Dermis blood vessel endothelial cell (primary cell): ENCODE results near the gene OXER1. TPM values are rescaled to one million over a fixed set of nuclear protein-coding genes. Genes with fewer than 3 reads are reported as not detected.

ENCODE experiments used
- DNase-seq: peaks from one replicate; pipeline ENCODE4 v3.0.0; 2010
- total RNA-seq: library from RNA; depleted of rRNA; stranded (reverse); fragments of >200 nt; gene quantifications from 2 replicates; pipeline ENCODE4 v1.2.3, GENCODE V29; 2014

Gene OXER1
- total RNA-seq, 1 donor from 2014 or later: not detected

- DNase-seq: no peak
These were observed 5.8 kb upstream of the OXER1 start for GRCh38 chr2:42769583-42770287.

DNA sequence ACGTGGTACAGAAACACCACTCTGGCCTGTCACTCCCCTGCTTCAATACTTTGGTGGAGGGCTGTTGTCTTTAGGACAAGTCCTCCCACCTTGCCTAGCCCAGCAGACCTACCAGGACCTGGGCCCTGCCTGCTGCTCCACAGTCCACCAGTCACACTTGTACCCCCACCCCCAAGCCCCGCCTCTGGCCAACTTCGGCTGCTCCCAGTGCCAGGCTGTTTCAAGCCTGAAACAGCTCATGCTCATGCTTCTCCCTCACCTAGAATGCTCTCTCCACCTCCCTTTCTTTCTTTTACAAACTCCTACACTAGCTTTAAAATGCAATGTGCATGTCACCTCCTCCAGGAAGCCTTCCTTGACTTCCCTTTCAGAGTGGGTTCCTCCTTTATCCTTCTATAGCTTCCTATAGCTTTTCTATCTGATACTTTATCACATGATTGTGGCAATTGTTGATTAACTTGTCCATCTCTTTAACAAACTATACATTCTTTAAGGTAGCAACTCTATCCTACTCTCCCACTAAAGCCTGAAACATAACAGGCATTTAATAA lies 4.8 kb upstream of the OXER1 start:
- DNase-seq: no peak

- DNase-seq: no peak
These were observed 4.2 kb upstream of the OXER1 start for GRCh38 chr2:42767899-42768705.

DNA sequence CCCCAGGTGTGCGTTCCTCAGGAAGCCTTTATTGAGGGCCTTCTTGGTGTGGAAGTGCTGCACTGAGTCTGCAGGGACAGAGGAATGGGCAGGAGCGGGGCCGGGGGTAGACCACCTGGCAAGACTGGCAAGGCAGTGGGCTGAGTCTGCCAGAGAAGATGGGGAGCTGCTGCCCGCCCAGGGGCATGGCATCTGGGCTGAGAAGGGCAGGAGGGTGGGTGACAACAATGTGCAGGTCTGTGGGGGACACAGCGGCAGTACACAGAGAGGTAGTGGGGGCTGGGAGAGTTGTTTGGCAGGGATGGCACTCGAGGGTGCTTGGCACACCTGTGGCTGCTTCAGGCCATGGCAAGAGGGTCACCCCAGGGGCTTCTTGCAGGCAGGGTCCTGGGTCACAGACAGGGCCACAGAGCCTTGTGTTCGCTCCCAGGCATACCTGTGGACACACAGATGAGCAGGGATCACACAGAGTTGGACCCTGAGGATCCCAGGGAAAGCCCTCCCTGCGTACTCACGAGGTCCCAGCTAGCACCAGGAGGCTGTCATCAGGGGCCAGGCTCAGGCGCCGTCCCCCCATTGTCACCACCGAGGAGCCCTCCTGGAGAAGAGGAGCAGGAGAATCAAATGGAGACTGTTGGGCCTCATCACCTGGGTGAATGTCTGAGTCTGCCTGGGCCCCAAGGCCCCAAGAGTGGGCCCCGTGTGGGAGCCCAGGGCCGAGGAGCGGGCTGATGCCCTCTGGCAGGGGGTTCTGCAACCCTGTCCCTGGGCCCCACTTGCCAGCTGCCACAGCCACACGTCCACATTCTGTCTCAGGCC lies 3.4 kb upstream of the OXER1 start:
- no peak for DNase-seq

DNA sequence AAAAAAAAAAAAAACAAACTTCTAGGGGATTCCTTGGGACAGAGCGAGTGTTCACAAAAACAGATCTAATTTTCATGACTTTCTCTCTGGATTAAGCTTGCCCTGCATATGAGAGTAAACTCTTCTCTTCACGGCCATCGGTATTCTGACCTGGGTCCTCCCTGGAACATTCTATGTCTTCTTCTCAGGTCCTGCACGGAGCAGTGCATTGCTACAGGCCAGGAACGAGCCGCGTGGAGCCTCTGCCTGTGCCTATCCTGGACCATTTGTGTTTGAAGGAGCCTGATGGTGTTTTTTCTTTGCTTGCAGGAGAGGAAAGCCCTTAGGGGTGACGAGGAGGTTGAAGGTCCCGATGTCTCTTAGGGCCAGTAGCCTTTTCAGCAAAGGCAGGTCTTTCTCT lies 1.8 kb upstream of the OXER1 start:
- DNase-seq: no peak

DNA sequence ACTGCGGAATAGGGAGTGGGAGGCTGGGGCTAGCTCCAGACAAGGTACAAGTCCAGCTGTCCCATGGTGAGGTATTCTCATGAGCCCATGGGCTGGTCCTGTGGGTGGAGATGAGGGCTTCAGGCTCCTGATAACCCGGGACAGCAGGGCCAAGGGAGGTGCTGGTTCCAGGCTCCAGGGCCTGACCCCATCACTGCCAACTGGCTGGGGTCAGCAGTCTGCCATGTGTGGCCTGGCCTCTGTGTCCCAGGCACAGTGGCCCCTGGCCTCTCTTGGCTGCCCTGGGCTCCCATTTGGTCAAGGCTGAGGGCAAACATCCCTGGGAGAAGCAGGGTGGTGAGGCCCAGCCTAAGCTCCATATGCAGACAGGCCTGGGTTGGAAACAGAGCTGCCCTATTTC lies 966 bp upstream of the OXER1 start:
- no peak for DNase-seq

- no peak for DNase-seq
These were observed 821 bp downstream of the OXER1 start for GRCh38 chr2:42762823-42763804.

- DNase-seq: no peak
These were observed 1.8 kb downstream of the OXER1 start for GRCh38 chr2:42762155-42762554.

DNA sequence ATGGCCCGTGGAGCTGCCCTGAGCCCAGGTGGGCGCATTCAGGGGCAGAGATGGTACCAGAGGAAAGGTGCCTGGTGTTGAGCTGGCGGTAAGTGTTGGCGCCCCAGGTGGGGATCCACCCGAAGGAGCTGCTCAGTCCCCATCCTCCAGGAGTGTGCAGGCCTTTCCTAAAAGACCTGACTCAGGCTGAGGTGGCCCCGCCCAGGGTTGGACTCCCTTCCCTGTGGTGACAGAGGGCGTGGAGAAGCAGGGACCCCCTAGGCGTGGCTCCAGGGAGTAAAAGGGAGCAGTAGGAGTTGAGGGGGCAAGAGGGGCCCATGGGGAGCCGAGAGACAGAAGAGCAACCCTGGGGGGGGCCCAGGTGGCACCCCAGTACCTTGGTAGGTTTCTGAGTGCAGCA lies 2.4 kb downstream of the OXER1 start:
- no peak for DNase-seq

DNA sequence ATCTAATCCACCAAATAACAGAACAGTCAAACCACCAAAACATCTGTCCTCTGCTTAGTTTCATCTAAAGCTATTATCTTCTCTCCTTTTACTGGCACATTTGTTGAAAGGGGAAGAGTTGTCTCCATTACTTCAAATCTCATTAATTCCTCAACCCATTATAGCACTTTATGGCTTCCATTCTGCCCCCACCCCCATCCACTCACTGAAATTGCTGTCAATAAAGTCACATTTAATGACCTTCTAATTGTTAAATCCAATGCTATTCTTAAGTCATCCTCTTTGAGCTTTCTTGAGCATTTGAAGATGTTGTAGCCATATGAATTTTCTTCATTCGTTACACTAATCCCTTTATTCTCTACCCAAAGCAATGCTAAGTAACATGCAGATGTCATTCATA lies 5.2 kb downstream of the OXER1 start:
- no peak for DNase-seq

DNA sequence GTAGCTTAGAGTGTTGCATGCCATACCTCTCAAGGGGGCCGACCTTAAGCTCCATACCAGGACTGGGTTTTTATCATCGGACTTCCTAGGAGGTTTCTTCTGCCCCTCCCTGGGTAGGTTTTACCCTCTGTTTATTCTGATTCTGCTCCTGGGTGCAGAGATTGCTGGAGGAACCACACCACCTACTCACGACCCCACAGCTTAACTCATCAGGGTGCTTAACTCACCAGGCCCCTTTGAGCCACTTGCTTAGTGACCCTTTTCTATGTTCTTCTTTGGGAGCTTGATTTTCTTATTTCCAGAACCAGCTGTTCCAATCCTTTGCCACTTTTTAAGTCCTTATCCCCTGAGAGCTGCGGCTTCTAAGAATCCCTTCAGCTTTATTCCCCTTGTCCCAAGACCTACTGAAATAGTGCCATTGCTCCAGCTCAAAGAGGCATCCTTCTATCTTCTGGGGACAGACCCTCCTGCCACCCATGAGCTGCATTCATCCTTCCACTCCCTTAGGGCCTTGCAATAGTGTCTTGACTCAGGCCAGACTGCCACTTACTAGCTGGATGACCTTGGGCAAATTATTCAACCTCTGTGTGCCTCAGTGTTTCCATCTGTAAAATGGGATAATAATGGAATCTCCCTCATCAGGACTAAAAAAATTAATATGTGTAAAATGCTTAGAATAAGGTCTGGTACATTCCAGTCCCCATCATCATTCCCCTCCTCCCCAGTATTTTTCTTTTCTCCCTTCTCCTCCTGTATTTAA lies 5.8 kb downstream of the OXER1 start:
- no peak for DNase-seq

- no peak for DNase-seq
These were observed 6.9 kb downstream of the OXER1 start for GRCh38 chr2:42756966-42757513.

GRCh38 chr2:42756150-42756775 lies 7.7 kb downstream of the OXER1 start:
- DNase-seq: no peak

DNA sequence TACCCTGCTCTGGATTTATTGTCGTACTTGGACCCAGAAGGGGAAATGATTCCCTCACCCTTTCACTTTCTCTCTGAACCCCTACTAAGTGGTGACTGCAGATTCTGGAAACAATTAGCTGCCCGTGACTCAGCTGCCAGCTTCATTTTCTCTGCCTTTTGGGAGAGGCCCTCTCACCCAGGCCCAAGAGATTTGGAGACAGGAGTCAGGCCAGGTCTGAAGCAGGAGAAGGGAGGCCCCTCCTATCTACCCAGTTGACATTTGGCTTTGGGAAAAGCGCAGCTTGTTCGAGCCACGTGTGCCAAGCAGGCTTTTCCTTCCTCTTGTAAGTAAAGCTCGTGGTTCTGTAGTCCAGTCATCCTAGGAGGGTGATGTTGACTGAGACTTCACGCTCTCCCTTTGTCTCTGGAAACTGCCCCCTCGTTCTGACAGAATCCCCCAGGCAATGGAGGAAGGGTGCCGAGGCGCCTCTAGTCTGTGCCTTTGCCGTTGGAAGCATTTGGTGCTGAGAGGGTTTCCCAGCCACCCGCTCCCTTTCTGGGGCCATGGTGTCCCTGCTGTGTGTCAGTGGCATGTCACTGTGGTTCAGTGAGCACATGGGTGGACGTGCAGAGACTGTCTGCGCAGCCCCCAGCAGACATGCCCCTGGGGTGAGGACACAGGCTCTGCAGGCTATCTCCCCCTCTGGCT lies 8.6 kb downstream of the OXER1 start:
- DNase-seq: no peak

DNA sequence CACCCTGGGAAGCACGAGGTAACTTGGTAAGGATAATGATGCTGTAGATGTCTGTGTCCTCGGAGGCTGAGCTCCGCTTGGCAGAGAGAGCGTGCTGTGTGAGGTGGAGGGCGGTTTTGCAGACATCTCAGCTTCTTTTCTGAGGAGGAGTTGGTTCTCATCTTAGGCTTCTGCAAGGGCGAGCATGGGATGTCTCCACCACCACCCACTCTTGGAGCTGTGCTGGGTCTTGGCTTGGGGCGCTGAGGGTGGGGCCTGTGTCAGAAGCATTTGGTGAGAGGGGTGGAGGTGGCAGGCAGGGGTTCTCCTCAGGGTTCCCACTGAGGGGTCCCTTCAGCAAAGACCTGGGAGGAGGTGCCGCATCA lies 9.2 kb downstream of the OXER1 start:
- DNase-seq: no peak

- no peak for DNase-seq
These were observed 9.7 kb downstream of the OXER1 start for GRCh38 chr2:42754021-42754775.

DNA sequence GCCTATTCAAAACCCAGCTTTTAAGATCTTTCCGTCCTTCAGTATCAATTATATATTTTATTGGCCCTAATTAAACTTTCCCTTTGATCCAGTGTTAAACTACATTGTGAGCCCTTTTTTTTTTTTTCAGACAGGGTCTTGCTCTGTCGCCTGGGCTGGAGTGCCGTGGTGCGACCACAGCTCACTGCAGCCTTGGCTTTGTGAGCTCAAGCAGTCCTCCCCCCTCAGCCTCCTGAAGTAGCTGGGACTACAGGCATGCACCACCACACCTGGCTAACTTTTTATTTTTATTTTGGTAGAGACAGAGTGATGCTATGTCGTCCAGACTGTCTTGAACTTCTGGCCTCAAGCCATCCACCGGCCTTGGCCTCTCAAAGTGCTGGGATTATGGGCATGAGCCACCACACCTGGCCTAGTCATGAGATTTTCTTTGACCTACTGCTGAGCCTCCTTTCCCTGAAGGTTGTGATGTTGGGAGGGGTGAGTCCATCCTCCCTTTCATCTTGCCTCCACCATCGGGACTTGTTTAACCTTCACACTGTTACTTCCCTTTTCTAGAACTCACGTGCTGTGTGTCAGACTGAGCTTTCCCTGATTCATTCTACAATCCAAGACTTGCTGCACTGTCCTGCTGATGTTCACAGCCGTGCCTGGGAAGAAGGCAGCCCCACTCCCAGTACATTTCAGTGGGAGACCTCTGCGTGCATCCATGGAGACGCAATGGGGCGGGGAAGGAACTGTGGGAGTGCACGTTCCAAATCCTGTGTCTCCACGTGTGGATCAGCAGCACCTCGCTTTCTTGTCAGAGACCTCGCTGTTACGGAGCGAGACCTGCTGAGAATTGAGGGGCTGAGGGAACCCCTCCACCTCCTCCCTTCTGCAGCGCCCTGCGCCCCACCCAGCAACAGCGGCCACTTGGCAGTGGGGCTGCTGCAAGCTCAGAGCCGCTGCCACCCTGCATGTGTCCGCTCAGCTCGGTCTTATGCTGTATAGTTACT lies 10.8 kb downstream of the OXER1 start:
- DNase-seq: no peak

DNA sequence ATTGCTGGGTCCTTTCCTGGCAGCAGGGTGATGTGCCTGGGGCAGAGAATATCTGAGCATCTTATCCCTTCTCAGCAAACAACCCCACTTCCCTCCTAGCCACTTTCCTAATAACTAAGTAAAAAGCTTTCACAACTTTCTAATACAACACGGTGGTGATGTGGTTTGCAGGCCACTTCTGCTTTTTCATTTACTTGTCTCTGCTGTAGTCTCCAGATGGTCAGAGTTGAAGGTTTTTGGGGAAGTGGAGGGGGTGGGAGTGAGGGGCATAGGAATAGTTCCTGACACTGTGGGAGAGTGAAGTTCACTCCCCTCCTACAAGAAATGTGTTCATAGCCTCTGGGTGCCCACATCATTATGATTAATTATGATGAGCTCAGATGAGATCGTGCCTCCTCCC lies 11.6 kb downstream of the OXER1 start:
- no peak for DNase-seq
